HG03439 (cell line): Measurements from ENCODE around the gene ITIH3.
"Not testable (repeated sequence)": the region's sequence is repeated elsewhere in the genome, so short reads cannot be mapped to it uniquely, and the experiment has no call there.

Experiments
- ATAC-seq: cut with Tn5 transposase; IDR thresholded peaks from one replicate; pipeline ENCODE4 v1.9.1; 2021; ENCODE audit warnings: mild to moderate bottlenecking, moderate library complexity; ENCODE audit not compliant: unreplicated experiment

ITIH3 gene

GRCh38 chr3:52794612-52795099 is at the start of gene ITIH3:
Gene ITIH3, plus strand, starts transcription at chr3:52794796. Its CDS starts 8 bp downstream, at chr3:52794804.
- no peak for ATAC-seq

- no peak for ATAC-seq
These were observed 42.4 kb upstream of the ITIH3 start for GRCh38 chr3:52752045-52752660.

- ATAC-seq = no peak
These were observed 40.2 kb upstream of the ITIH3 start for GRCh38 chr3:52754373-52754772.

- ATAC-seq = no peak
These were observed 38.5 kb upstream of the ITIH3 start for GRCh38 chr3:52756141-52756540.

- no peak for ATAC-seq
These were observed 31.1 kb upstream of the ITIH3 start for GRCh38 chr3:52763466-52763865.

- ATAC-seq = no peak
These were observed 24.7 kb upstream of the ITIH3 start for GRCh38 chr3:52769786-52770455.

GRCh38 chr3:52770496-52771333 is 23.9 kb upstream of the ITIH3 start, which contains the start of gene NEK4:
Gene NEK4, minus strand, starts transcription at chr3:52770940. Its CDS starts 194 bp downstream, at chr3:52770746.
- ATAC-seq = peak; percentile 94

GRCh38 chr3:52771334-52771681 is 23.3 kb upstream of the ITIH3 start:
- ATAC-seq = peak; percentile 1

GRCh38 chr3:52771702-52772101 is 22.9 kb upstream of the ITIH3 start:
- no peak for ATAC-seq

- no peak for ATAC-seq
These were observed 21.1 kb upstream of the ITIH3 start for GRCh38 chr3:52773361-52774065.

GRCh38 chr3:52774066-52774713 is 20.4 kb upstream of the ITIH3 start:
- ATAC-seq = no peak

GRCh38 chr3:52774901-52775864 is 19.4 kb upstream of the ITIH3 start:
- no peak for ATAC-seq

- ATAC-seq = no peak
These were observed 18.7 kb upstream of the ITIH3 start for GRCh38 chr3:52775877-52776276.

- not testable (repeated sequence) for ATAC-seq
These were observed 18.1 kb upstream of the ITIH3 start for GRCh38 chr3:52776486-52776885.

- ATAC-seq = no peak
These were observed 17.3 kb upstream of the ITIH3 start, which contains the start of gene ITIH1 for GRCh38 chr3:52777127-52777958. Gene ITIH1, plus strand, starts transcription at chr3:52777599. Its CDS starts 17 bp downstream, at chr3:52777616.

GRCh38 chr3:52777959-52778805 is 16.4 kb upstream of the ITIH3 start:
- no peak for ATAC-seq
